GM19463 (cell line): Measurements from ENCODE around the gene CHAF1B.
A peak's percentile ranks its signal among the peaks of the same experiment; 100 is the strongest.
"Not testable (repeated sequence)": the region's sequence is repeated elsewhere in the genome, so short reads cannot be mapped to it uniquely, and the experiment has no call there.

Experiments
- ATAC-seq: cut with Tn5 transposase; IDR thresholded peaks from one replicate; pipeline ENCODE4 v1.9.1; 2021; ENCODE audit warnings: mild to moderate bottlenecking, moderate library complexity; ENCODE audit not compliant: unreplicated experiment

The CHAF1B gene

GRCh38 chr21:36385233-36386030, at the start of gene CHAF1B:
Gene CHAF1B (plus strand): TSS chr21:36385392. CDS start chr21:36386137, 745 bp downstream.
- ATAC-seq, result peak; percentile 94

GRCh38 chr21:36337099-36337509, 48.1 kb upstream of the CHAF1B start:
- no peak for ATAC-seq

GRCh38 chr21:36338975-36339374, 46.2 kb upstream of the CHAF1B start:
- no peak for ATAC-seq

- not testable (repeated sequence) for ATAC-seq
These were observed 42.6 kb upstream of the CHAF1B start for GRCh38 chr21:36342581-36342980.

GRCh38 chr21:36344931-36345330, 40.3 kb upstream of the CHAF1B start:
- ATAC-seq, result no peak

GRCh38 chr21:36347278-36347961, 37.8 kb upstream of the CHAF1B start:
- ATAC-seq, result no peak

- no peak for ATAC-seq
These were observed 37.2 kb upstream of the CHAF1B start for GRCh38 chr21:36347962-36348328.

- no peak for ATAC-seq
These were observed 35.9 kb upstream of the CHAF1B start for GRCh38 chr21:36349315-36349714.

GRCh38 chr21:36350282-36350910, 34.8 kb upstream of the CHAF1B start:
- ATAC-seq, result no peak

- no peak for ATAC-seq
These were observed 30.1 kb upstream of the CHAF1B start for GRCh38 chr21:36354918-36355680.

- no peak for ATAC-seq
These were observed 29.3 kb upstream of the CHAF1B start for GRCh38 chr21:36355868-36356267.

GRCh38 chr21:36359185-36359584, 26.0 kb upstream of the CHAF1B start:
- ATAC-seq, result no peak

GRCh38 chr21:36369064-36369685, 16.0 kb upstream of the CHAF1B start:
- no peak for ATAC-seq

GRCh38 chr21:36375994-36376393, 9.2 kb upstream of the CHAF1B start:
- no peak for ATAC-seq

- ATAC-seq, result no peak
These were observed 7.8 kb upstream of the CHAF1B start for GRCh38 chr21:36377391-36377842.

GRCh38 chr21:36379251-36379650, 5.9 kb upstream of the CHAF1B start:
- no peak for ATAC-seq

- ATAC-seq, result no peak
These were observed 3.2 kb upstream of the CHAF1B start for GRCh38 chr21:36381841-36382589.

- not testable (repeated sequence) for ATAC-seq
These were observed 2.5 kb upstream of the CHAF1B start for GRCh38 chr21:36382722-36383121.

- ATAC-seq, result no peak
These were observed 333 bp upstream of the CHAF1B start for GRCh38 chr21:36384885-36385232.
